Left lobe of liver (tissue), 2 donors: ENCODE results near the gene BHLHA15. TPM values are rescaled to one million over a fixed set of nuclear protein-coding genes. Genes with fewer than 3 reads are reported as not detected.

Source experiments
- ATAC-seq: fragments of 200-7000 bp; cut with Tn5 transposase; one replicate; pipeline ENCODE4 v1.9.1; 2020; ENCODE audit warnings: mild to moderate bottlenecking, moderate library complexity
- DNase-seq: peaks from one replicate; pipeline ENCODE4 v3.0.0-alpha.2; 2020; ENCODE audit warnings: low spot score
- total RNA-seq: library from RNA; stranded (reverse); gene quantifications from one replicate; pipeline ENCODE4 v1.2.1, GENCODE V29; 2021
- donor health status: DM: no; HTN: no; CAD: no; lungs with moderate emphysema.
- donor health status: DM: no; HTN: yes; CAD: no.

Gene BHLHA15
- total RNA-seq, 1 donor from 2014 or later: 2.6 TPM

GRCh38 chr7:98238976-98239375 is 27.7 kb downstream of the BHLHA15 start:
- ATAC-seq (no peak), DNase-seq (no peak)

GRCh38 chr7:98240961-98241673 is 29.9 kb downstream of the BHLHA15 start:
- no peak for DNase-seq
- ATAC-seq: peak; percentile 81

DNA sequence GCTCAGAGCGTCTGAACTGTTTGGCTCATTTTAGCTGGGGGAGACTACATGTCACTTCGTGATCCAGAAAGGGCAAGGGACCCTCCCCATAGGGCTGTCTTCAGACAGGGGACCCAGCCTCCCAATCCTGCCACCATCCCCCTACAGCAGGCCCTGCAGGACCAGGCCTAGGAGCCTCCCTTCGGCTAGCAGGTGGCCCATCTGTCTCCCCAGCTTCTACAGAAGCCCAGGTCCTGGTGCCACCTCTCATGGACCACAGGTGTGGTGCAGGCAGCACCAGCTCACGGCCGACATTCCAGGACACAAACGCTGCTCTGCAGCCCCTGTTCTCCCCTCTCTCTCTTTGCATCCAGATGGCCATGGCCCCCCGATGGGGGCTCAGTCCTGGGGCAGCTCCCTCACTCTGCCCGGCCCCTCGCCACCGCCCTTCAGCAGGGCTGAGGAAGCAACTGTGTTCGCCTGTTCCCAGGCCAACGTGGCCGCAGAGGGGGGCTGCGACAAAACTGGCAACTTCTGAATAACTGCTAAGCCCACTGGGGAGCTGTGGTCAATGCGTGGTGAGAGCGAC is 30.5 kb downstream of the BHLHA15 start:
- no peak for DNase-seq
- peak; percentile 5 for ATAC-seq

- DNase-seq (no peak), ATAC-seq (no peak)
Measured at GRCh38 chr7:98242342-98242741, 31.1 kb downstream of the BHLHA15 start.

DNA sequence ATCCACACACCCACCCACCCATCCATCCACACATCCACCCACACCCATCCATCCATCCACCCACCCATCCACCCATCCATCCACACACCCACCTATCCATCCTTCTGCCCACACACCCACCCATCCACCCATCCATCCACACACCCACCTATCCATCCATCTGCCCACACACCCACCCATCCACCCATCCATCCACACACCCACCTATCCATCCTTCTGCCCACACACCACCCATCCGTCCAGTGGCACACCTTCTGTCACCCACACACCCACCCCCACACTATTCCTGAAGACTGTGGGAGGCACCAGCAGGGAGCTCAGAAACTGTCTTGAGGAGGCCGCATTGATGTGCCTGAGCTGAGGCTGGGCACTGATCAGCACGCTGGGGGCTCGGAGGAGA is 31.7 kb downstream of the BHLHA15 start:
- no peak for ATAC-seq

GRCh38 chr7:98244871-98245270 is 33.6 kb downstream of the BHLHA15 start:
- DNase-seq: no peak

More for the DNA sequence above, 31.7 kb downstream of the BHLHA15 start:
- DNase-seq: no peak

GRCh38 chr7:98248156-98248555 is 36.9 kb downstream of the BHLHA15 start:
- ATAC-seq (no peak), DNase-seq (no peak)

More at GRCh38 chr7:98244871-98245270, 33.6 kb downstream of the BHLHA15 start:
- no peak for ATAC-seq

DNA sequence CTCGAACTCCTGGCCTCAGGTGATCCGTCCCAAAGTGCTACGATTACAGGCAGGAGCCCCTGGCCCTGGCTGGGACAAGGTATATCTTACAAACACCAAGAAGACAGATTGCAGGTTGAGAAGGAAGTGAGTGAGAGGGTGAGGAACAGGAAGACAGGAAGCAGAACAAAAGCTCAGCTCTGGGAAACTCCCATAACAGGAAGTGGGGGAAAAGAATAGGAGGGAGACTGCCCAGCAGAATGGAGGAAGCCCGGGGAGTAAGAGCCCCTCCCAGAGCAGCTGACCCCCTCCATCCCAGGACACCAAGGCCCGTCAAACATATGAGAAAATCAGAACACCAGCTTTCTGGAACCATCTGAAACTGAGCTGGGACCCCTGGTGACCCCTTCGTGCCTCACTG is 37.9 kb downstream of the BHLHA15 start:
- ATAC-seq: no peak

GRCh38 chr7:98250789-98251188 is 39.5 kb downstream of the BHLHA15 start:
- ATAC-seq: no peak
- no peak for DNase-seq

More for the DNA sequence above, 37.9 kb downstream of the BHLHA15 start:
- DNase-seq: no peak

DNA sequence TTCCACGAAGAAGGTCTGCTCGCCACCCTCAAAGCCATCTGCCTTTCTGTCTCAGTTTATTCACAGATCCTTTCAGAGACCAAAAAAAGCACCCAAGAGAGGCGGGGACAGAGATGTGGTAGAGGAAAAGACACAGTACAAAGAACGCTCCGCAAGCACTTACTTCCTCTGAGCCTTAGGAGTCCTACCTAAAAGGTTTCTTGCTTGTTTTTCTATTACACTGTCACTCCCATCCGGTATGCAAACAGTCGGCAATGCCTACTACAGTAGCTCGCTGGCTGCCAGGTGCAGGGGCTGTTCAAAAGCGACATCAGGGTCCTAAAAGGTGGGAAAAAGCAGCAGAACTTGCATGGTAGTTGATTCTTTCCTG is 40.0 kb downstream of the BHLHA15 start:
- DNase-seq (no peak), ATAC-seq (no peak)

DNA sequence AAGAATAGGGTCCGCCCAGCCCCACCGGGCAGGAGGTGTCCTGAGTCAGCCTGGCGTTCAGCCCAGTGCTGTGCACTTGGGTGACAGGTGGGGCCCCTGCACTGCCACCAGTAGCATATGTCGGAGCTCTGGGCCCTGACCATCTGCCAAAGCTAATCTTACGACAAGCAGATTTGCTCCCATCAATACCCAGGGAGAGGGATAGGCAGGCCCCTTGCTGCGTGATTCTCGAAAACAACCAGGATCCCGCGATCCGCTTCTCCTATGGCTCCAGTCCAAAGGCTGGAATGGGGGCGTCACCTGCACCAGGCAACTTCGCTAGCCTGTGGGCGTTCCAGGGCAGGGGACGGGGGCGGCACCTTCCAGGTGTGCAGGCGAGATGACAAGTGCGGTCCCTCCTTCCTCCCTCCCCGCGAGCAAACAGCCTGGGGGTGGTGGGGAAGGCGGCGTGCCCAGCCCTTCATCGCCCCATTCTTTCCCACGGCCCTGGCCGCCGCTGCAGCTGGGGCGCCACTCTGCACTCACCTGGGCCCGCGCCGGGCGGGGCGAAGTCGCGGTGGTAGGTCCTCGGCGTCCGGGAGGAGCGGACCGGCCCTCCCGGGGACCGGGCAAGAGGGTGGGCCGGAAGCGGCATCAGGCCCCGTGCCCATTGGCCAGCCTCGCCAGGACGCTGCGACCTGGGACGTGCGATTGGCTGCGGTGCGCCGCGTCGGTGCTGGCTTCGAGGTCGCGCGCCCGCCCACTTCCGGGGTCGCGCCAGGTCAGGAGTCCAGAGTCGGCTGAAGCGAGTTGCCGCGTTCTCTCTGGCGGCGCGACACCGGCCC is 40.6 kb downstream of the BHLHA15 start, which contains the start of gene TECPR1:
TECPR1 (minus strand) TSS at position 632 of the 824 bp plus-strand sequence. CDS start 6,086 bp downstream, outside the sequence.
- DNase-seq: peak; percentile 99
- peak; percentile 97 for ATAC-seq

- DNase-seq: no peak
- ATAC-seq: no peak
Measured at GRCh38 chr7:98252425-98253054, 41.3 kb downstream of the BHLHA15 start.

- DNase-seq: no peak
Measured at GRCh38 chr7:98254516-98254915, 43.3 kb downstream of the BHLHA15 start.

DNA sequence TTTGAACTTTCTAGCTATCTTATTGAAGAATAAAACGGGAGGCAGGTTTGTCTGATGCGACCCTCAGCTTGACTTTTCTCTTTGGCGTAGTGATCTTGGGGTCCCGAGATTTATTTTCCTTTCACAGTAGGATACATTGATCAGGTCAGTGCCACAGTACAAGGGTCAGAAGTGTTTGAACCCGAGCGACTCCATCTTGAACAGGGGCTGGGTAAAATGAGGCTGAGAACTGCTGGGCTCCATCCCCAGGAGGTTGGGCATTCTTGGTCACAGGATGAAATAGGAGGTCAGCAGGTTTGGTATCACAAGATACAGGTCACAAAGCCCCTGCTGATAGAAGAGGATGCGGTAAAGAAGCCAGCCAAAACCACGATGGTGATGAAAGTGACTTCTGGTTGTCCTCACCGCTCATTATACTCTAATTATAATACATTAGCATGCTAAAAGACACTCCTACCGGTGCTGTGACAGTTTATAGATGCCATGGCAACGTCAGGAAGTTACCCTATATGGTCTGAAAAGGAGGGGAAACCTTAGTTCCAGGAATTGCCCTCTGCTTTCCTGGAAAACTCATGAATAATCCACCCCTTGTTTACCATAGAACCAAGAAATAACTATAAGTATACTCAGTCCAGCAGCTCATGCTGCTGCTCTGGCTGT is 43.8 kb downstream of the BHLHA15 start:
- no peak for DNase-seq
- no peak for ATAC-seq

More at GRCh38 chr7:98254516-98254915, 43.3 kb downstream of the BHLHA15 start:
- no peak for ATAC-seq

- ATAC-seq (no peak), DNase-seq (no peak)
Measured at GRCh38 chr7:98256431-98256830, 45.2 kb downstream of the BHLHA15 start.

- DNase-seq (no peak), ATAC-seq (no peak)
Measured at GRCh38 chr7:98257701-98258100, 46.5 kb downstream of the BHLHA15 start.
